OCI-LY3 (cell line): ENCODE data around the gene NGEF.

Source experiments
- H2AFZ ChIP-seq: fragments of 200-600, 300-600 bp; shearing (Covaris generic); 2 replicates; pipeline ENCODE4 v1.6.0; 2014; ENCODE audit warnings: antibody characterized with exemption, low read depth, low read length
- H3K27ac ChIP-seq: fragments of 200-600, 300-600 bp; sonication (generic); 2 replicates; pipeline ENCODE4 v1.5.1; 2014; ENCODE audit warnings: mild to moderate bottlenecking, low read length, moderate library complexity, mixed read lengths
- H3K27me3 ChIP-seq: fragments of 200-600, 300-600 bp; sonication (generic); 2 replicates; pipeline ENCODE4 v1.6.1; 2014; ENCODE audit warnings: low read depth, low read length, mixed read lengths
- H3K36me3 ChIP-seq: fragments of 200-600, 300-600 bp; sonication (generic); replicated peaks from 2 replicates; pipeline ENCODE3; 2014; ENCODE audit warnings: low read depth, low read length, mixed read lengths
- H3K4me1 ChIP-seq: fragments of 300-600, 200-600 bp; sonication (generic); 2 replicates; pipeline ENCODE4 v1.6.1; 2014; ENCODE audit warnings: low read length, mixed read lengths
- H3K4me2 ChIP-seq: fragments of 200-600, 300-600 bp; sonication (generic); 2 replicates; pipeline ENCODE4 v1.6.1; 2014; ENCODE audit warnings: low read length, mixed read lengths
- H3K4me3 ChIP-seq: fragments of 300-600, 200-600 bp; sonication (generic); 2 replicates; pipeline ENCODE4 v1.5.1; 2014; ENCODE audit warnings: antibody characterized with exemption, mild to moderate bottlenecking, low read length, moderate library complexity
- H3K79me2 ChIP-seq: fragments of 300-600, 200-600 bp; shearing (Covaris generic); 2 replicates; pipeline ENCODE4 v1.6.1; 2014; ENCODE audit warnings: mild to moderate bottlenecking, low read length, mixed read lengths
- H3K9ac ChIP-seq: fragments of 300-600, 200-600 bp; shearing (Covaris generic); 2 replicates; pipeline ENCODE4 v1.6.0; 2014; ENCODE audit warnings: mild to moderate bottlenecking, low read length, moderate library complexity
- H3K9me3 ChIP-seq: fragments of 200-600, 300-600 bp; shearing (Covaris generic); 2 replicates; pipeline ENCODE4 v1.6.1; 2014; ENCODE audit warnings: low read length, mixed read lengths; ENCODE audit not compliant: insufficient read depth
- H4K20me1 ChIP-seq: fragments of 200-600, 300-600 bp; sonication (generic); 2 replicates; pipeline ENCODE4 v1.6.1; 2016; ENCODE audit warnings: low read length, mixed read lengths; ENCODE audit not compliant: insufficient read depth
- EZH2phosphoT487 ChIP-seq: fragments of 200-600 bp; shearing (Covaris generic); IDR thresholded peaks from 2 replicates; pipeline ENCODE4 v1.6.1; 2018; ENCODE audit warnings: antibody characterized with exemption, mixed run types, low read depth
- TF ChIP-seq, protein P1 (sequence below): fragments of 200-600, 300-600 bp; sonication (generic); IDR thresholded peaks from 2 replicates; pipeline ENCODE4 v1.5.1; 2014; ENCODE audit warnings: antibody characterized with exemption, low read length, low read depth

NGEF gene

DNA sequence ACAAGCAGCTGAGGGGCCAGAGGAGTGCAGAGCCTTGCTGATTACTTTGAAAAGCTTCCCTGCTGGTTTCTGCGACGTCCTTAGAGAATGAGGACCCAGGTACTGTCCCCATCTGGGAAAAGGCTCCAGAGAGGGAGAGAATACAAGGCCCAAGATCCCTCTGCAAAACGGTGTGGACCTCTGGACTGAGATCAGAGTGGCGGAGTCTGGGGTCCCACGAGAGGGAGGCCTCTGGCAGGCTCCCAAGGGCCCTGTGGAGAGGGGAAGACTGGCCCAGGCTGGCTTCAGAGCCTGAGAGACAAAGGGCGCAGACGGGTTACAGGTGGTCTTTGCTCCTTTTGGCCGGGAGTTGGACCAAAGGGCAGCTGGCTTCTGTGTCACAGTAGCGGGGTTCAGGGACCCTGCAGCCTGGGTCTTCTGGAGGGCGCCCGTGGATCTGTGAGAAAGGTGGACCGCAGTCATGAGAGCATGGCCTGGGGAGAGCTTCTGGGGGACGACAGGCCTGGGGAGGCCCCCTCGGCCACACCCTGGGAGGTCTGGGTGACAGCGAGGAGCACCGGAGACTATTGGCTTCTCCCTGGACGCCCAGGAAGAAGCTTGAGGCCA is 142.2 kb downstream of the NGEF start:
- Histone ChIP-seq H3K4me1 (no peaks in the 10 kb centered on the region), H3K79me2 (no peaks in the 10 kb centered on the region), H3K27ac (no peak overlapping the region)

DNA sequence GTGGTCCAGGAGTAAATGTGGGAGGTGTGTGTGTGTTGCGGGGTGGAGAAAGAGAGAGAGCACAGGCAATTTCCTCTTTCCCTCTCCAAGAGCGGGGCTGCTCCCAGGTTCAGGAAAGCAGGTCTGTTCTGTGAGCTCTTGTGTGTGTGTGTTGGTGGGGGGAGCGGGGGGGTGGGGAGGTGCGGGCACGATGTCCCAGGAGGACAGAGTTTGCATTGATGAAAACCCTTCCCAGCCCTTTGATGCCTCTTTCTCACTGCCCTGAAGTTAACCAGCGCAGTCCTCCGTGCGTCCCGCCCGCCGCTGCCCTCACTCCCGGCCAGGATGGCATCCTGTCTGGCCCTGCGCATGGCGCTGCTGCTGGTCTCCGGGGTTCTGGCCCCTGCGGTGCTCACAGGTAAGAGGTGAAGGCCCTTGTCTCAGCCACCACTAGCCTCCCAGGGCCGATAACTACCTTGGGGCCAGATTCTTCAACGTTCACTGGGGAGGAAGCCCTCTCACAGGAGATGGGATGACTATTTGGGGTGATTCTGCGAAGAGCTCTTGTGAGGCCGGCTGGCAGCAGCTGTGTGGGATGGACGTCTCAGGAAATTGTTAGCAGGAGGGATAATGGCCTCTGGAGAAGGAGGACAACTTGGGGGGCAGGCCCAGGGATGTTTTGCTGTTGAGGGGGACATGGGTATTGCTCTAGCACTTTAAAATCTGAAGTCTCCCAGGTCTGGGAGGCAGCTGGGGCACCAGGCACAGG is 142.9 kb downstream of the NGEF start, which contains the start of gene SNORC:
SNORC (plus strand) TSS at position 247 of the 748 bp plus-strand sequence; CDS start at position 325, 78 bp downstream.
- Histone ChIP-seq H3K4me1 (no peaks in the 10 kb centered on the region), H3K9me3 (no peaks in the 10 kb centered on the region), H3K27me3 (no peaks in the 10 kb centered on the region), H3K36me3 (no peaks in the 10 kb centered on the region), H3K27ac (no peak within 1 kb of the TSS), H3K4me3 (no peak within 1 kb of the TSS), H2AFZ (no peak within 1 kb of the TSS), H3K4me2 (no peak within 1 kb of the TSS), H4K20me1 (no peaks in the 10 kb centered on the region), H3K9ac (no peak within 1 kb of the TSS), H3K79me2 (no peaks in the 10 kb centered on the region)
- no peak for TF ChIP-seq EZH2phosphoT487
- TF ChIP-seq, protein P1, sequence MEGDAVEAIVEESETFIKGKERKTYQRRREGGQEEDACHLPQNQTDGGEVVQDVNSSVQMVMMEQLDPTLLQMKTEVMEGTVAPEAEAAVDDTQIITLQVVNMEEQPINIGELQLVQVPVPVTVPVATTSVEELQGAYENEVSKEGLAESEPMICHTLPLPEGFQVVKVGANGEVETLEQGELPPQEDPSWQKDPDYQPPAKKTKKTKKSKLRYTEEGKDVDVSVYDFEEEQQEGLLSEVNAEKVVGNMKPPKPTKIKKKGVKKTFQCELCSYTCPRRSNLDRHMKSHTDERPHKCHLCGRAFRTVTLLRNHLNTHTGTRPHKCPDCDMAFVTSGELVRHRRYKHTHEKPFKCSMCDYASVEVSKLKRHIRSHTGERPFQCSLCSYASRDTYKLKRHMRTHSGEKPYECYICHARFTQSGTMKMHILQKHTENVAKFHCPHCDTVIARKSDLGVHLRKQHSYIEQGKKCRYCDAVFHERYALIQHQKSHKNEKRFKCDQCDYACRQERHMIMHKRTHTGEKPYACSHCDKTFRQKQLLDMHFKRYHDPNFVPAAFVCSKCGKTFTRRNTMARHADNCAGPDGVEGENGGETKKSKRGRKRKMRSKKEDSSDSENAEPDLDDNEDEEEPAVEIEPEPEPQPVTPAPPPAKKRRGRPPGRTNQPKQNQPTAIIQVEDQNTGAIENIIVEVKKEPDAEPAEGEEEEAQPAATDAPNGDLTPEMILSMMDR, result no peak

More for the DNA sequence above, 142.2 kb downstream of the NGEF start:
- H3K4me2 ChIP-seq, result no peak overlapping the region
- H3K9me3 ChIP-seq, result no peaks in the 10 kb centered on the region
- no peaks in the 10 kb centered on the region for H4K20me1 ChIP-seq
- H3K36me3 ChIP-seq, result no peaks in the 10 kb centered on the region
- TF ChIP-seq, protein P1, result no peak
- no peak overlapping the region for H2AFZ ChIP-seq
- H3K9ac ChIP-seq, result no peak overlapping the region
- no peaks in the 10 kb centered on the region for H3K27me3 ChIP-seq
- H3K4me3 ChIP-seq, result no peak overlapping the region

DNA sequence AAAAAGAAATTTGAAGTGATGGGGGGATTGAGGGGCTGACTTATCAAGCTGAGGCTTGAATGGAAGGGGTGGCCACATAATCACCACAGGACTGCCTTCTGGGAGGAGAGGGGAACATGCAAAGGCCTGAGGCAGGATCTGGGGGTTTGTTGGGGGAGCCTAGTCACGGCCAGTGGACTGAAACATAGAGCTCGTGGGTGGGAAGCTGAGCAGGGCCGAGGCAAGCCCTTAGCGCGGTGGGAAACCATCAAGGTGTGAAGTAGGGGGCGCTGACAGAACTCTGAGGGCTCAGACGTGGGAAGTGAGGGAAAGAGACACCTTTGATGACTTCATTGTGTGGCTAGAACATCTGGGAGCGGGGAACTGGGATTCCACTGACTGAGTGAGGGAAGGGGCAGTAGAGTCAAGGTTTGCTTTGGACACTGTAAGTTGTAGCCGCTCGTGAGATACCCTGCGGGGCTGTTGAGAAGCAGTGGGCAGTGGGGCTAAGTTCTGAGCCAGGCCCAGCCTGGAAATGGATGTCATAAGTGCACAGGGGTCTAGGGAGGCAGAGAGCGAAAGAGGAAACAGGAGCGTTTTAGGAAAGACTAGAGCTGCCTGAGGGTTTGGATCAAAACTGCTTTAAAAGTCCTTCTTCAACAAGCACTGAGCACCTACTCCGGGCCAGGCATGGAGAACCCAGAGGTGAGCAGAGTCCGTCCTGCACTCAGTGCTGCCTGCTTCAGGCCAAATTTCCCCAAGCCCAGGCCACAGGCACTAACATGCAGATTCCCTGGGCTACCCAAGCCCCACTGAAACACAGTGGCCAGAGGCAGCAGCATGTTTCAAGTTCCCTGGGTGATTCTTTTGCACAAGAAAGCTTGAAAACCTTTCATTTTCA is 143.7 kb downstream of the NGEF start:
- Histone ChIP-seq H3K36me3 (no peaks in the 10 kb centered on the region), H3K4me3 (no peak overlapping the region), H3K4me2 (no peak overlapping the region), H3K4me1 (no peaks in the 10 kb centered on the region), H3K9me3 (no peaks in the 10 kb centered on the region), H3K79me2 (no peaks in the 10 kb centered on the region), H3K27ac (no peak overlapping the region), H3K27me3 (no peaks in the 10 kb centered on the region), H3K9ac (no peak overlapping the region), H2AFZ (no peak overlapping the region), H4K20me1 (no peaks in the 10 kb centered on the region)
- no peak for TF ChIP-seq EZH2phosphoT487
- TF ChIP-seq, protein P1, result no peak

DNA sequence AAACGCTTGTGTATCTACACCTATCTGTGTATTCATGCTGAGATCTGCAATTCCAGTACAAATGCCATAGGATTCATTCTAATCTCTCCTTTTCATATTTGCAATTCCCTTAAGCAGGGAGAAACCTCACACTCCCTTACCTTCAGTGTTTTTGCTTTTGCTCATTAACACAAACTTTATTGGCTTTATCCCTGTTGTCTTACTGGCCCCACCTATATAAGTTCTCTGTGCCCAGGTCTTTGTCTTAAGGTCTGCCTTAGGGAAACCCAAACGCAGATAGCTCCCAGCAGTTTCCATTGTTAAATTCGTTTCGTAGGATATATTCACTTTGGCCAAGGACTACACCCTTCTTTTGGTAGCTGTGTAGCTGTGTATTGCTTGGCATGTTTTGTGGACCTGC is 147.0 kb downstream of the NGEF start:
- H3K9me3 ChIP-seq, result no peaks in the 10 kb centered on the region
- no peaks in the 10 kb centered on the region for H3K79me2 ChIP-seq
- no peaks in the 10 kb centered on the region for H4K20me1 ChIP-seq
- no peak for TF ChIP-seq EZH2phosphoT487
- TF ChIP-seq, protein P1, result no peak
- no peak overlapping the region for H3K27ac ChIP-seq
- no peak overlapping the region for H2AFZ ChIP-seq
- no peaks in the 10 kb centered on the region for H3K4me1 ChIP-seq
- no peaks in the 10 kb centered on the region for H3K36me3 ChIP-seq
- no peak overlapping the region for H3K9ac ChIP-seq
- no peaks in the 10 kb centered on the region for H3K27me3 ChIP-seq
- no peak overlapping the region for H3K4me2 ChIP-seq
- H3K4me3 ChIP-seq, result no peak overlapping the region
